Left ventricle myocardium inferior (tissue), 1 donor: ENCODE results near the gene NRIP2. TPM values are rescaled to one million over a fixed set of nuclear protein-coding genes. Genes with fewer than 3 reads are reported as not detected.

Experiments
- DNase-seq: peaks from one replicate; pipeline ENCODE4 v3.0.0-alpha.2; 2020
- H3K27ac ChIP-seq: fragments of 200-600 bp; replicated peaks from 2 replicates; pipeline ENCODE4 v1.8.0; 2021
- H3K27me3 ChIP-seq: fragments of 200-600 bp; 2 replicates; pipeline ENCODE4 v1.8.0; 2021; ENCODE audit warnings: low read depth
- H3K36me3 ChIP-seq: fragments of 200-600 bp; 2 replicates; pipeline ENCODE4 v1.8.0; 2021
- H3K4me1 ChIP-seq: fragments of 200-600 bp; 2 replicates; pipeline ENCODE4 v1.8.0; 2021
- H3K4me3 ChIP-seq: fragments of 200-600 bp; 2 replicates; pipeline ENCODE4 v1.8.0; 2021; ENCODE audit warnings: mild to moderate bottlenecking, moderate library complexity
- H3K9me3 ChIP-seq: fragments of 200-600 bp; replicated peaks from 2 replicates; pipeline ENCODE4 v1.8.0; 2021
- CTCF ChIP-seq: fragments of 200-600 bp; IDR thresholded peaks from 2 replicates; pipeline ENCODE4 v1.8.0; 2021; ENCODE audit warnings: antibody characterized with exemption, mild to moderate bottlenecking, borderline replicate concordance
- intact Hi-C: fragments of 100-400 bp; cut with micrococcal nuclease; formaldehyde crosslinking; loops from one replicate; pipeline ENCODE4 v1.11.0; 2022
- total RNA-seq: library from RNA; stranded (reverse); fragmentation: NEBNext Ultra II Directional; extraction: Animal tissue kit (Norgen Biotek cat#: 25700); gene quantifications from one replicate; pipeline ENCODE4 v1.2.1, GENCODE V29; 2021
- donor health status: DM: no; HTN: yes; CAD: no; lungs with severe emphysema.

NRIP2 gene
- total RNA-seq, 1 donor from 2014 or later: 1.2 TPM

- Histone ChIP-seq H3K36me3 (no peaks in the 10 kb centered on the region), H3K4me1 (peaks cover under 1% of the 10 kb centered on the region), H3K27me3 (no peaks in the 10 kb centered on the region), H3K9me3 (no peaks in the 10 kb centered on the region), H3K27ac (peak overlapping the region; percentile 51), H3K4me3 (no peak overlapping the region)
- intact Hi-C loops: no loop called here
- no peak for TF ChIP-seq CTCF
- peak; percentile 23 for DNase-seq
These were observed 24.1 kb upstream of the NRIP2 start for GRCh38 chr12:2858944-2859421.

GRCh38 chr12:2858334-2858733, 23.5 kb upstream of the NRIP2 start:
- no peak for TF ChIP-seq CTCF
- Histone ChIP-seq H3K4me1 (peaks cover 4% of the 10 kb centered on the region), H3K27me3 (no peaks in the 10 kb centered on the region), H3K4me3 (no peak overlapping the region), H3K36me3 (no peaks in the 10 kb centered on the region), H3K9me3 (no peaks in the 10 kb centered on the region), H3K27ac (peak overlapping the region; percentile 51)
- intact Hi-C loops: no loop called here
- DNase-seq: no peak

DNA sequence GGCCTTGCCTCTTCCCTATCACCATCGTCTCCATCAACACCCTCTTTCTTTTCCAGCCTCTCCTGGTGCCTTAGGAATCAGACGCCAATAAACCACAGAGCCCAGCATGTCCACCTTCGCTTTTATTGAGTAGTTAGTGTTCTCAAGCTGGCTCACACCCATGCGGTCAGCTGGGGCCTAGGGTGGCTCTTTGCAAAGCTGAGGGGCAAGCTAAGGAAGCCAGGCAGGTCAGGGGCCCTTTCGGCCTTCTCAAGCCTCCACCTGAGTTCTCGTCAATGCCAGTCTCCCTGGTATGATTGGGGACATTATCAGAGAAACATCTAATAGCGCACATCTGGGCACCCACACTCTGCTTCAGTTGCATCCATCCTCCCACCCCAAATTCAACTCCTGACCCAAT, 22.7 kb upstream of the NRIP2 start:
- Histone ChIP-seq H3K36me3 (no peaks in the 10 kb centered on the region), H3K27me3 (no peaks in the 10 kb centered on the region), H3K9me3 (no peaks in the 10 kb centered on the region), H3K4me3 (no peak overlapping the region), H3K27ac (no peak overlapping the region), H3K4me1 (peaks cover 4% of the 10 kb centered on the region)
- TF ChIP-seq CTCF: no peak
- intact Hi-C loops: no loop called here
- DNase-seq: no peak

GRCh38 chr12:2857021-2857431, 22.2 kb upstream of the NRIP2 start, which contains the start of gene TEX52:
Gene TEX52 (minus strand): TSS chr12:2857039. CDS start chr12:2857026, 13 bp downstream.
- Histone ChIP-seq H3K36me3 (no peaks in the 10 kb centered on the region), H3K27ac (no peak within 1 kb of the TSS), H3K27me3 (no peaks in the 10 kb centered on the region), H3K4me3 (no peak within 1 kb of the TSS), H3K4me1 (peaks cover 4% of the 10 kb centered on the region), H3K9me3 (no peaks in the 10 kb centered on the region)
- TF ChIP-seq CTCF: no peak
- intact Hi-C loops: no loop called here
- no peak for DNase-seq

- no peaks in the 10 kb centered on the region for H3K27me3 ChIP-seq
- H3K4me3 ChIP-seq: no peak overlapping the region
- no peaks in the 10 kb centered on the region for H3K9me3 ChIP-seq
- no peak for DNase-seq
- no peak for TF ChIP-seq CTCF
- peaks cover 4% of the 10 kb centered on the region for H3K4me1 ChIP-seq
- no peaks in the 10 kb centered on the region for H3K36me3 ChIP-seq
- no peak overlapping the region for H3K27ac ChIP-seq
- intact Hi-C loops: no loop called here
These were observed 21.2 kb upstream of the NRIP2 start for GRCh38 chr12:2856051-2856450.

- TF ChIP-seq CTCF: no peak
- no peaks in the 10 kb centered on the region for H3K27me3 ChIP-seq
- intact Hi-C loops: no loop called here
These were observed 20.7 kb upstream of the NRIP2 start for GRCh38 chr12:2855546-2855945.

More at GRCh38 chr12:2855546-2855945, 20.7 kb upstream of the NRIP2 start:
- DNase-seq: no peak
- Histone ChIP-seq H3K4me1 (peaks cover 4% of the 10 kb centered on the region), H3K27ac (no peak overlapping the region), H3K9me3 (no peaks in the 10 kb centered on the region), H3K4me3 (no peak overlapping the region), H3K36me3 (no peaks in the 10 kb centered on the region)
